GM12878 (cell line): ENCODE measurements around the gene C1QC. TPM values are rescaled to one million over a fixed set of nuclear protein-coding genes. Genes with fewer than 3 reads are reported as not detected.

ENCODE experiments used
- ATAC-seq: fragments of 200-7000 bp; cut with Tn5 transposase; 3 replicates; pipeline ENCODE4 v1.9.1; 2020; ENCODE audit warnings: mild to moderate bottlenecking, moderate library complexity
- BruUV-seq: library from RNA; stranded (reverse); fragments of 400-500 nt; replicated peaks from 2 replicates; lab custom pipeline; 2021; lab: Mats Ljungman, UMichigan
- CTCF ChIA-PET: fragments of 300-600 bp; sonication (Branson Sonifier 250); formaldehyde crosslinking; extraction: SDS; loops from one replicate; lab custom pipeline; 2021; ENCODE audit warnings: inconsistent platforms; lab: Yijun Ruan, JAX
- POLR2A ChIA-PET: fragments of 350-600 bp; formaldehyde crosslinking; extraction: SDS; loops from one replicate; lab custom pipeline; 2021; ENCODE audit warnings: inconsistent platforms; lab: Charles Lee
- RAD21 ChIA-PET: fragments of 300-600 bp; sonication (Branson Sonifier 250); formaldehyde crosslinking; loops from one replicate; lab custom pipeline; 2023; ENCODE audit warnings: antibody characterized with exemption; ENCODE audit not compliant: unreplicated experiment; lab: Charles Lee
- SMC1A ChIA-PET: fragments of 300-600 bp; sonication (Branson Sonifier 250); formaldehyde crosslinking; loops from one replicate; lab custom pipeline; 2023; ENCODE audit not compliant: unreplicated experiment, uncharacterized antibody; lab: Charles Lee
- DNase-seq: peaks from one replicate; pipeline ENCODE4 v3.0.0-alpha.2; 2011; ENCODE audit warnings: low read depth, low spot score
- FAIRE-seq: peaks from 3 replicates; lab custom pipeline; 2011; peaks lifted over from hg19 to GRCh38; lab: Jason Lieb, UNC
- H2AFZ ChIP-seq: 2 replicates; pipeline ENCODE4 v1.6.0; 2011; ENCODE audit warnings: low read depth, low read length, control low read depth; ENCODE audit not compliant: control insufficient read depth
- H3K27ac ChIP-seq: 2 replicates; pipeline ENCODE4 v1.5.1; 2011; ENCODE audit warnings: control low read depth; ENCODE audit not compliant: control insufficient read depth, insufficient read depth
- H3K27me3 ChIP-seq, 2 experiments: replicated peaks in 1 of 2; 2 replicates each; pipeline versions ENCODE4 v1.6.0 to v1.6.1; 2011; ENCODE audit warnings: low read length in 1 of 2; ENCODE audit not compliant: control insufficient read depth in 2 of 2, insufficient read depth in 2 of 2
- H3K36me3 ChIP-seq, 2 experiments: 2 replicates each; pipeline ENCODE4 v1.5.1; 2011; ENCODE audit warnings: low read length in 1 of 2; ENCODE audit not compliant: control insufficient read depth in 2 of 2, insufficient read depth in 2 of 2
- H3K4me1 ChIP-seq: 2 replicates; pipeline ENCODE4 v1.6.1; 2011; ENCODE audit warnings: mild to moderate bottlenecking, low read length, moderate library complexity, mixed read lengths; ENCODE audit not compliant: control insufficient read depth, insufficient read depth
- H3K4me2 ChIP-seq: 2 replicates; pipeline ENCODE4 v1.6.0; 2011; ENCODE audit warnings: control low read depth; ENCODE audit not compliant: control insufficient read depth, insufficient read depth
- H3K4me3 ChIP-seq: fragments of 200-600 bp; sonication (generic); 2 replicates; pipeline ENCODE4 v1.5.1; 2016
- H3K79me2 ChIP-seq: 2 replicates; pipeline ENCODE4 v1.6.0; 2011; ENCODE audit warnings: low read length; ENCODE audit not compliant: control insufficient read depth, insufficient read depth
- H3K9ac ChIP-seq: 2 replicates; pipeline ENCODE4 v1.8.0; 2011; ENCODE audit warnings: low read length, control low read depth, mixed read lengths; ENCODE audit not compliant: control insufficient read depth, insufficient read depth
- H3K9me3 ChIP-seq: replicated peaks from 3 replicates; pipeline ENCODE4 v1.5.1; 2011; ENCODE audit warnings: mild to moderate bottlenecking, low read length; ENCODE audit not compliant: control insufficient read depth, insufficient read depth
- H4K20me1 ChIP-seq: 2 replicates; pipeline ENCODE4 v1.6.0; 2011; ENCODE audit not compliant: control insufficient read depth, insufficient read depth
- EGR1 ChIP-seq, 2 experiments: IDR thresholded peaks; 1 replicate in 1 of 2; 2 replicates in 1 of 2; pipeline ENCODE4 v1.6.1; 2011 to 2012; ENCODE audit warnings: low read depth in 2 of 2, low read length in 2 of 2, borderline replicate concordance in 1 of 2, mild to moderate bottlenecking in 1 of 2, moderate library complexity in 1 of 2
- GATAD2B ChIP-seq: fragments of 450-650 bp; conservative IDR thresholded peaks from 2 replicates; pipeline ENCODE4 v1.6.1; 2017; ENCODE audit warnings: low read depth, mild to moderate bottlenecking, moderate library complexity
- HDGF ChIP-seq: fragments of 450-650 bp; IDR thresholded peaks from 2 replicates; pipeline ENCODE4 v1.6.1; 2016; ENCODE audit warnings: antibody characterized with exemption
- IKZF2 ChIP-seq, 2 experiments: fragments of 450-650 bp; IDR thresholded peaks; 2 replicates each; pipeline ENCODE4 v1.6.1; 2017; ENCODE audit warnings: mild to moderate bottlenecking in 2 of 2, moderate library complexity in 2 of 2
- NR2C2 ChIP-seq: IDR thresholded peaks from 2 replicates; pipeline ENCODE4 v1.6.1; 2011; ENCODE audit warnings: borderline replicate concordance, low read depth; ENCODE audit not compliant: control insufficient read depth, insufficient read length
- ZSCAN29 ChIP-seq: fragments of 450-650 bp; IDR thresholded peaks from 2 replicates; pipeline ENCODE4 v1.6.1; 2017; ENCODE audit warnings: mild to moderate bottlenecking, moderate library complexity
- WGBS: methylation state at CpG from one replicate; pipeline ENCODE4 v1.1.6; 2016; ENCODE audit warnings: low lambda C conversion rate; ENCODE audit not compliant: insufficient replicate concordance, insufficient coverage; ENCODE audit errors: missing lambda C conversion rate; 5-methylcytosine and 5-hydroxymethylcytosine counted together
- in situ Hi-C: fragments of 300-500 bp; cut with MboI; formaldehyde crosslinking; loops from 9 replicates; pipeline ENCODE4 v1.14.3; 2018; ENCODE audit warnings: mixed read lengths
- intact Hi-C: fragments of 100-400 bp; cut with micrococcal nuclease; formaldehyde crosslinking; loops from one replicate; pipeline ENCODE4 v1.14.2; 2022; ENCODE audit not compliant: unreplicated experiment
- polyA plus RNA-seq, 11 experiments: library from polyadenylated mRNA; depleted of rRNA in 4 of 11; unstranded in 6 of 11; stranded (reverse) in 5 of 11; fragments of >200 nt; fragmentation: Nextera tagmentation in 4 of 11; fragmentation: Illumina TruSeq in 1 of 11; extraction: Ambion mirVana in 4 of 11; extraction: Trizol in 1 of 11; gene quantifications; 1 replicate in 1 of 11; 2 replicates in 10 of 11; pipeline versions ENCODE4 v1.2.1 to v1.2.3, GENCODE V29; 2011 to 2016; ENCODE audit warnings: inconsistent platforms in 2 of 11, missing spikeins in 2 of 11, low read depth in 1 of 11
- total RNA-seq, 4 experiments: library from RNA; depleted of rRNA in 3 of 4; stranded (reverse); fragments of >200 nt in 3 of 4; fragmentation: Illumina TruSeq in 1 of 4; extraction: Trizol in 1 of 4; gene quantifications; 2 replicates each; pipeline versions ENCODE4 v1.2.1 to v1.2.3, GENCODE V29; 2013 to 2021
- TF ChIP-seq, protein P1 (sequence below): fragments of 450-650 bp; IDR thresholded peaks from 2 replicates; pipeline ENCODE4 v1.6.1; 2017; ENCODE audit warnings: mild to moderate bottlenecking
- TF ChIP-seq, protein P2 (sequence below): IDR thresholded peaks from 2 replicates; pipeline ENCODE4 v1.6.1; 2011; ENCODE audit warnings: low read depth, low read length, improper control_type of control experiment, borderline replicate concordance
- TF ChIP-seq, protein P3 (sequence below): fragments of 450-650 bp; IDR thresholded peaks from 2 replicates; pipeline ENCODE4 v1.6.1; 2016; ENCODE audit warnings: mild to moderate bottlenecking

The C1QC gene
- total and polyA plus RNA-seq, 10 of the 15 experiments (the other 5 are each of a cell fraction or from before 2014, with no cell fraction given), result 0.74 TPM; not detected in 9

DNA sequence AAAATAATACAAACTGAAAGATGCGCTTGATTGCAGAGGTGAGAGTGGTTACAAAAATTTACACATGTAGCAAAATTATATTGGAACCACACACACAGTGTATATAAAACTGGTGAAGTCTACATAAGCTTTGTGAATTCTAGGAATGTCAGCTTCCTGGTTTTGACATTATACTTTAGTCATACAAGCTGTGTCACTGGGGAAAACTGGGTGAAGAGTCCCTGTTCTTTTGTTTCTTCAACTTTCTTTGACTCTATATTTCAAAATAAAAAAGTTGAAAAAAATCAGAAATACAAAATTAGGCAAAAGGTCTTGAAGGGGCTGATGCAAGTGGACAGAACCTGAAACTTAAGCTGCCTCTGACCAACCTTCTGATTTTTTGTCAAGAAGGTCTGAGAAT lies 3.0 kb downstream of the C1QC start:
- no peaks in the 10 kb centered on the region for H3K36me3 ChIP-seq
- ATAC-seq, result no peak
- intact Hi-C loops, result no loop called here
- no peaks in the 10 kb centered on the region for H4K20me1 ChIP-seq
- no peak overlapping the region for H3K4me2 ChIP-seq
- no peaks in the 10 kb centered on the region; the same call in 2 of the 3 replicates for H3K9me3 ChIP-seq
- no peak overlapping the region for H2AFZ ChIP-seq
- H3K27me3 ChIP-seq, result no peaks in the 10 kb centered on the region; a peak in 2 of 4 replicates
- no peak for TF ChIP-seq EGR1 (IDR thresholded peaks at IDR 0.05; ENCODE audit: borderline replicate concordance in 1 of 2, low read depth in 2 of 2, low read length in 2 of 2)
- TF ChIP-seq, protein P1, sequence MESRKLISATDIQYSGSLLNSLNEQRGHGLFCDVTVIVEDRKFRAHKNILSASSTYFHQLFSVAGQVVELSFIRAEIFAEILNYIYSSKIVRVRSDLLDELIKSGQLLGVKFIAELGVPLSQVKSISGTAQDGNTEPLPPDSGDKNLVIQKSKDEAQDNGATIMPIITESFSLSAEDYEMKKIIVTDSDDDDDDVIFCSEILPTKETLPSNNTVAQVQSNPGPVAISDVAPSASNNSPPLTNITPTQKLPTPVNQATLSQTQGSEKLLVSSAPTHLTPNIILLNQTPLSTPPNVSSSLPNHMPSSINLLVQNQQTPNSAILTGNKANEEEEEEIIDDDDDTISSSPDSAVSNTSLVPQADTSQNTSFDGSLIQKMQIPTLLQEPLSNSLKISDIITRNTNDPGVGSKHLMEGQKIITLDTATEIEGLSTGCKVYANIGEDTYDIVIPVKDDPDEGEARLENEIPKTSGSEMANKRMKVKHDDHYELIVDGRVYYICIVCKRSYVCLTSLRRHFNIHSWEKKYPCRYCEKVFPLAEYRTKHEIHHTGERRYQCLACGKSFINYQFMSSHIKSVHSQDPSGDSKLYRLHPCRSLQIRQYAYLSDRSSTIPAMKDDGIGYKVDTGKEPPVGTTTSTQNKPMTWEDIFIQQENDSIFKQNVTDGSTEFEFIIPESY, result no peak
- TF ChIP-seq ZSCAN29, result no peak
- no peak for TF ChIP-seq IKZF2 (IDR thresholded peaks at IDR 0.05)
- no peak for TF ChIP-seq HDGF
- TF ChIP-seq, protein P2, sequence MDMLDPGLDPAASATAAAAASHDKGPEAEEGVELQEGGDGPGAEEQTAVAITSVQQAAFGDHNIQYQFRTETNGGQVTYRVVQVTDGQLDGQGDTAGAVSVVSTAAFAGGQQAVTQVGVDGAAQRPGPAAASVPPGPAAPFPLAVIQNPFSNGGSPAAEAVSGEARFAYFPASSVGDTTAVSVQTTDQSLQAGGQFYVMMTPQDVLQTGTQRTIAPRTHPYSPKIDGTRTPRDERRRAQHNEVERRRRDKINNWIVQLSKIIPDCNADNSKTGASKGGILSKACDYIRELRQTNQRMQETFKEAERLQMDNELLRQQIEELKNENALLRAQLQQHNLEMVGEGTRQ, result no peak
- no peak for TF ChIP-seq GATAD2B
- TF ChIP-seq, protein P3, sequence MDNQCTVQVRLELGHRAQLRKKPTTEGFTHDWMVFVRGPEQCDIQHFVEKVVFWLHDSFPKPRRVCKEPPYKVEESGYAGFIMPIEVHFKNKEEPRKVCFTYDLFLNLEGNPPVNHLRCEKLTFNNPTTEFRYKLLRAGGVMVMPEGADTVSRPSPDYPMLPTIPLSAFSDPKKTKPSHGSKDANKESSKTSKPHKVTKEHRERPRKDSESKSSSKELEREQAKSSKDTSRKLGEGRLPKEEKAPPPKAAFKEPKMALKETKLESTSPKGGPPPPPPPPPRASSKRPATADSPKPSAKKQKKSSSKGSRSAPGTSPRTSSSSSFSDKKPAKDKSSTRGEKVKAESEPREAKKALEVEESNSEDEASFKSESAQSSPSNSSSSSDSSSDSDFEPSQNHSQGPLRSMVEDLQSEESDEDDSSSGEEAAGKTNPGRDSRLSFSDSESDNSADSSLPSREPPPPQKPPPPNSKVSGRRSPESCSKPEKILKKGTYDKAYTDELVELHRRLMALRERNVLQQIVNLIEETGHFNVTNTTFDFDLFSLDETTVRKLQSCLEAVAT, result no peak
- TF ChIP-seq NR2C2, result no peak
- CTCF ChIA-PET, result interaction anchor here (1.3 to 1.4 kb wide), 2 partner anchors 30 to 226 kb away, joined by 3 to 4 read pairs; no protein-coding TSS in a partner anchor
- no peak for FAIRE-seq
- no peak overlapping the region for H3K9ac ChIP-seq
- in situ Hi-C loops, result loop anchor here (5.0 kb wide), 2 partner anchors 229 to 514 kb away; no protein-coding TSS in a partner anchor
- whole genome bisulfite sequencing, result 0% methylated on average over 1 of the region's 1 CpG
- H3K79me2 ChIP-seq, result no peaks in the 10 kb centered on the region
- SMC1A ChIA-PET, result no interaction called here
- RAD21 ChIA-PET, result no interaction called here
- no peak overlapping the region for H3K27ac ChIP-seq
- POLR2A ChIA-PET, result no interaction called here
- no peak for DNase-seq
- no peaks in the 10 kb centered on the region for H3K4me1 ChIP-seq
- no TSS peak for BruUV-seq
- H3K4me3 ChIP-seq, result no peak overlapping the region
